Fibroblast of mammary gland (primary cell): ENCODE data around the gene SELENOP.
"Not testable (repeated sequence)": the region's sequence is repeated elsewhere in the genome, so short reads cannot be mapped to it uniquely, and the experiment has no call there.

Experiments
- DNase-seq: peaks from one replicate; pipeline ENCODE4 v3.0.0-alpha.2; 2010; ENCODE audit warnings: low read depth
- H3K4me3 ChIP-seq: 2 replicates; pipeline ENCODE4 v1.5.1; 2011; ENCODE audit warnings: low read depth, mild to moderate bottlenecking, low read length, moderate library complexity; ENCODE audit not compliant: control insufficient read depth
- CTCF ChIP-seq: conservative IDR thresholded peaks from 2 replicates; pipeline ENCODE4 v1.5.1; 2011; ENCODE audit warnings: low read depth, low read length, inconsistent platforms; ENCODE audit not compliant: control insufficient read depth, insufficient read depth

Gene SELENOP

GRCh38 chr5:42828671-42829070 lies 17.0 kb upstream of the SELENOP start:
- no peak for TF ChIP-seq CTCF
- DNase-seq, result no peak
- H3K4me3 ChIP-seq, result no peak overlapping the region

DNA sequence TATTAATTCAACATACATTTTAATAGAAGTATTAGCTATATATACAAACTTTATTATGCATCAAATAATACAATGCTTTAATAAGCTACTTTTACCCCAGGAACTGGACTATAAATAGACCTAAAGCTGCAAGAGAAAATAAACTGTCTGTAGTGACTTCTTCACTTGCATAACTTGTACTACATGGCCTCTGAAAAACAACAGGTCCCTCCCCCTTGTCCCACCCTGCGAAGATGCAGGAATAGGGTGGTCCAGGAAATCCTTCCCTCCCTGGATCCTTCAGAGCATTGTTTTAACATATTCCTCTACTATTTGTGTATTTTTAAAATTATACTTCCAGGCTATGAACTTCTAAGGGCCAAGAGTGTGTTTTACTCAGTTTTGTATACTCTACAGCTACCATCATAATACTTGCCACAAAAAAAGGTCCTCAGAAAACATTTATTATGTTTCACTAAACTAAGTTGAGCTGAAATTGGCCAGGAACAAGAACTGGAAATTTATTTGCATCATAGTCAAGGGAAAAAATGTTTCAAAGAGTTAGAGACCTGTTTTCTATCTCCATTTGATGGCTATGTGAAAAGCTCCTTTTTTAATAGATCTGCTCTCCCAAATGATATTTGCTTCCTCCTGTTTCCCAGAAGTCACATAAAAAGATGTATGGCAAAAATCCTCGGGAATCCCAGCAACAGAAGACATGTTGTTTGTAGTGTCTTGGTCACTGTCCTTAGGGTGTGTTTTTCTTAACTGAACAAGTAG lies 15.2 kb upstream of the SELENOP start:
- no peak for TF ChIP-seq CTCF
- no peak for DNase-seq
- H3K4me3 ChIP-seq, result no peak overlapping the region

DNA sequence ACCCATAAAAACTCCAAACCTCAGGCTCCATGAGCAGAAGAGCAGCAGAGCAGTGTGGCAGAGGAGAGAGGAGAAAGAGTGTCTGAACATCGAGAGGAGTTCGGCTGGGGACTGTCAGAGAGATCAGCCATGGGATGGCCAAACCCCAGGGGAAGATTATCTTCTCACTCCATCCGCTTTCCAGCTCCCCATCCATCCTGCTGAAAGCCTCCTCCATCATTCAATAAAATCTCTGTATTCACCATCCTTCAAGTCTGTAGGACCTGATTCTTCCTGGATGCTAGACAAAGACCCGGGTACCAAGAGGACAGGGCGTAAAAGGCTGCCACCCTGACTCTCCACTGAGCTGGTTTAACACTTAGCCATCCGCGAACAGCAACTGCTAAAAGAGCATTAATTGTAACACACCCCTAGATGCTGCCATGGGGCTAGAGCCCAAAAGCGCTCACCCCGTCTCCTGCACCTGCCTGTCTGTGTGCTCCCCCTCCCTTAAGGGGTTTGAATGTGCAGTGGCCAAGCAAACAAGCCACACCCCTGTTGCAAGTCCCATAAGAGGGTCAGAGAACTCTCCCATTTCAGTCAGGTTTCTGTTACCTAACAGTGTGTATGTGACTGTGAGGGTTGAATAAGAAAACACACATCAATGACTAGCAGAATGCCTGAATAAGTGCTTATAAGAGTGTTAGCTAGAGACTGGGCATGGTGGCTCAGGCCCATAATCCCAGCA lies 13.9 kb upstream of the SELENOP start:
- no peak for DNase-seq
- TF ChIP-seq CTCF, result no peak

GRCh38 chr5:42824347-42824976 lies 12.8 kb upstream of the SELENOP start:
- DNase-seq, result no peak
- H3K4me3 ChIP-seq, result no peak overlapping the region
- TF ChIP-seq CTCF, result no peak

More for the DNA sequence above, 13.9 kb upstream of the SELENOP start:
- no peak overlapping the region for H3K4me3 ChIP-seq

GRCh38 chr5:42822548-42822947 lies 10.9 kb upstream of the SELENOP start:
- no peak overlapping the region for H3K4me3 ChIP-seq
- DNase-seq, result no peak
- no peak for TF ChIP-seq CTCF

DNA sequence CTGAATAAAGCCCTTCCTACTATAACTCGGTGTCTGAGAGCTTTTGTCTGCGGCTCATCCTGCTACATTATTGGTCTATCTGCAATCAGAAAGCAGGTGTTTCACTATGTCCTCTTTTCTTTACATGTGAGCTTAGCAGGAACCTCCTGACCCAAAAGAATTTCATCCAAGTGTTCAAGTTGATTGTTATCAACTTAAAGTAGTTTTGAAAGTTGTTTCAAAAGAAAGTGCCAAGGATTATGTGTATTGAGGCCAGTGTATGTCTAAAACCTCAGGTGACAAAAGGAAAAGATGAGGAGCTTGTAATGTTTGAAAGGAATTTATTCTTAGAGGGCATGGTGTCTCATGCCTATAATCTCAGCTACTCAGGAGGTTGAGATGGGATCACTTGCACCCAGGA lies 8.1 kb upstream of the SELENOP start:
- DNase-seq, result no peak
- TF ChIP-seq CTCF, result no peak
- H3K4me3 ChIP-seq, result no peak overlapping the region

DNA sequence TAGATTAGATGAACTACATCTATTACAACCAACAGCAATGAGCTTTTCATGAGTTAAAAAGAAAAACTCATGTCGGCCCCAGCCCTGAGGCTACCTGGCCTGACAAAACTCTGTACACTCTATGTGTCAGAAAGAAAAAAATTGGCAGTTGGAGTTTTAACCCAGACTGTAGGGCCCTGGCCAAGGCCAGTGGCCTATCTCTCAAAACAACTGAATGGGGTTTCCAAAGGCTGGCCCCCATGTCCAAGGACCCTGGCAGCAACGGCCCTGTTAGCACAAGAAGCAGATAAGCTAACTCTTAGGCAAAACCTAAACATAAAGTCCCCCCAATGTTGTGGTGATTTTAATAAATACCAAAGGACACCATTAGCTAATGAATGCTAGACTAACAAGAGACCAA lies 4.9 kb upstream of the SELENOP start:
- H3K4me3 ChIP-seq, DNase-seq: not testable (repeated sequence)
